ENCODE data around the gene AJAP1.

Gene AJAP1

GRCh38 chr1:4701276-4701675, 46.9 kb downstream of the AJAP1 start:
- ATAC-seq: no peak
- TF ChIP-seq TCF4 (CRISPR knock-in tag; IDR thresholded peaks at IDR 0.05; ENCODE audit: borderline replicate concordance) (no peak), ESRRG (CRISPR knock-in tag; IDR thresholded peaks at IDR 0.05) (no peak), ZNF565 (CRISPR knock-in tag; conservative IDR thresholded peaks at IDR 0.05; ENCODE audit: low read depth) (no peak), TSHZ2 (CRISPR knock-in tag; IDR thresholded peaks at IDR 0.05) (no peak), PATZ1 (CRISPR knock-in tag; IDR thresholded peaks at IDR 0.05; ENCODE audit: borderline replicate concordance) (no peak), GLIS3 (CRISPR knock-in tag; IDR thresholded peaks at IDR 0.05) (no peak), CREB5 (CRISPR knock-in tag; IDR thresholded peaks at IDR 0.05; ENCODE audit: low read depth) (no peak), ZFP3 (CRISPR knock-in tag; IDR thresholded peaks at IDR 0.05) (no peak), ZNF8 (CRISPR knock-in tag; IDR thresholded peaks at IDR 0.05) (no peak), SNAI2 (CRISPR knock-in tag; IDR thresholded peaks at IDR 0.05) (no peak), CSRNP3 (CRISPR knock-in tag; IDR thresholded peaks at IDR 0.05) (no peak)

GRCh38 chr1:4702464-4702863, 48.1 kb downstream of the AJAP1 start:
- TF ChIP-seq CSDC2 (CRISPR knock-in tag; IDR thresholded peaks at IDR 0.05) (no peak), ESRRG (CRISPR knock-in tag; IDR thresholded peaks at IDR 0.05) (no peak), PPARA (CRISPR knock-in tag; IDR thresholded peaks at IDR 0.05; ENCODE audit: borderline replicate concordance) (no peak), ZNF565 (CRISPR knock-in tag; conservative IDR thresholded peaks at IDR 0.05; ENCODE audit: low read depth) (no peak), CREB5 (CRISPR knock-in tag; IDR thresholded peaks at IDR 0.05; ENCODE audit: low read depth) (no peak), ZFP30 (CRISPR knock-in tag; IDR thresholded peaks at IDR 0.05) (no peak)
- no peak for ATAC-seq

- ATAC-seq: no peak
- TF ChIP-seq RARB (CRISPR knock-in tag; IDR thresholded peaks at IDR 0.05): no peak
- no peak for TF ChIP-seq ZNF8 (CRISPR knock-in tag; IDR thresholded peaks at IDR 0.05)
- no peak for TF ChIP-seq ARNTL (CRISPR knock-in tag; IDR thresholded peaks at IDR 0.05; ENCODE audit: borderline replicate concordance, low read depth)
- TF ChIP-seq BACH2 (CRISPR knock-in tag; IDR thresholded peaks at IDR 0.05; ENCODE audit: borderline replicate concordance): no peak
- TF ChIP-seq OSR1 (CRISPR knock-in tag; IDR thresholded peaks at IDR 0.05): no peak
- TF ChIP-seq TSHZ2 (CRISPR knock-in tag; IDR thresholded peaks at IDR 0.05): no peak
- TF ChIP-seq ZNF70 (CRISPR knock-in tag; IDR thresholded peaks at IDR 0.05): no peak
- no peak for TF ChIP-seq TOX (CRISPR knock-in tag; IDR thresholded peaks at IDR 0.05; ENCODE audit: borderline replicate concordance)
These were observed 48.5 kb downstream of the AJAP1 start for GRCh38 chr1:4702932-4703331.
